Measurements from ENCODE around the gene XKRX. TPM values are rescaled to one million over a fixed set of nuclear protein-coding genes. Genes with fewer than 3 reads are reported as not detected.

Gene XKRX
- total RNA-seq, 1 experiment from 2014 or later = not detected

- H3K4me3 ChIP-seq (ENCODE audit: low read depth, low read length, poor library complexity, severe bottlenecking) = no peak overlapping the region
Measured at GRCh38 chrX:100973411-100973810, 44.7 kb upstream of the XKRX start.

GRCh38 chrX:100969936-100970335, 41.2 kb upstream of the XKRX start:
- POLR2A ChIA-PET (ENCODE audit: low non-redundant PET) = no interaction called here
- H3K27me3 ChIP-seq (replicated peaks; ENCODE audit: insufficient read depth, low read depth, low read length, poor library complexity) = no peaks in the 10 kb centered on the region

More at GRCh38 chrX:100973411-100973810, 44.7 kb upstream of the XKRX start:
- intact Hi-C loops (cut with micrococcal nuclease; ENCODE audit: unreplicated experiment) = no loop called here
- H3K36me3 ChIP-seq (ENCODE audit: insufficient read depth, low read length, poor library complexity, severe bottlenecking) = no peaks in the 10 kb centered on the region
- POLR2A ChIA-PET (ENCODE audit: low non-redundant PET) = no interaction called here
- no peak overlapping the region for H3K27ac ChIP-seq (ENCODE audit: low read depth, low read length, poor library complexity, severe bottlenecking)
- no peaks in the 10 kb centered on the region for H3K9me3 ChIP-seq (ENCODE audit: low read depth, low read length, poor library complexity, severe bottlenecking)
- no peaks in the 10 kb centered on the region for H3K27me3 ChIP-seq (replicated peaks; ENCODE audit: insufficient read depth, low read depth, low read length, poor library complexity)
- no peak for DNase-seq (ENCODE audit: low spot score)
- CTCF ChIA-PET = no interaction called here
- TF ChIP-seq EZH2 (IDR thresholded peaks at IDR 0.05; ENCODE audit: borderline replicate concordance, low read depth, low read length, poor library complexity, severe bottlenecking) (no peak), CTCF (conservative IDR thresholded peaks at IDR 0.05; ENCODE audit: low read depth, low read length) (no peak)
- H3K4me1 ChIP-seq (ENCODE audit: insufficient read depth, low read length, poor library complexity, severe bottlenecking) = no peaks in the 10 kb centered on the region
- no TSS peak for BruUV-seq (replicated peaks)

GRCh38 chrX:100969408-100969807, 40.7 kb upstream of the XKRX start, which contains the start of gene ARL13A:
Gene ARL13A, plus strand, starts transcription at chrX:100969708. Its CDS starts 3,982 bp downstream, at chrX:100973690.
- no peaks in the 10 kb centered on the region for H3K36me3 ChIP-seq (ENCODE audit: insufficient read depth, low read length, poor library complexity, severe bottlenecking)
- no peak within 1 kb of the TSS for H3K4me3 ChIP-seq (ENCODE audit: low read depth, low read length, poor library complexity, severe bottlenecking)
- no peak for TF ChIP-seq EZH2 (IDR thresholded peaks at IDR 0.05; ENCODE audit: borderline replicate concordance, low read depth, low read length, poor library complexity, severe bottlenecking)
- no peak for TF ChIP-seq CTCF (conservative IDR thresholded peaks at IDR 0.05; ENCODE audit: low read depth, low read length)
- H3K27me3 ChIP-seq (replicated peaks; ENCODE audit: insufficient read depth, low read depth, low read length, poor library complexity) = no peaks in the 10 kb centered on the region
- ChIA-PET POLR2A (ENCODE audit: low non-redundant PET) (no interaction called here), CTCF (no interaction called here)
- DNase-seq (ENCODE audit: low spot score) = no peak
- H3K4me1 ChIP-seq (ENCODE audit: insufficient read depth, low read length, poor library complexity, severe bottlenecking) = no peaks in the 10 kb centered on the region
- H3K27ac ChIP-seq (ENCODE audit: low read depth, low read length, poor library complexity, severe bottlenecking) = no peak within 1 kb of the TSS
- no peaks in the 10 kb centered on the region for H3K9me3 ChIP-seq (ENCODE audit: low read depth, low read length, poor library complexity, severe bottlenecking)
- intact Hi-C loops (cut with micrococcal nuclease; ENCODE audit: unreplicated experiment) = no loop called here
- BruUV-seq (replicated peaks) = no TSS peak

More at GRCh38 chrX:100969936-100970335, 41.2 kb upstream of the XKRX start:
- Histone ChIP-seq H3K4me3 (ENCODE audit: low read depth, low read length, poor library complexity, severe bottlenecking) (no peak overlapping the region), H3K36me3 (ENCODE audit: insufficient read depth, low read length, poor library complexity, severe bottlenecking) (no peaks in the 10 kb centered on the region), H3K9me3 (ENCODE audit: low read depth, low read length, poor library complexity, severe bottlenecking) (no peaks in the 10 kb centered on the region), H3K27ac (ENCODE audit: low read depth, low read length, poor library complexity, severe bottlenecking) (no peak overlapping the region), H3K4me1 (ENCODE audit: insufficient read depth, low read length, poor library complexity, severe bottlenecking) (no peaks in the 10 kb centered on the region)
- no peak for DNase-seq (ENCODE audit: low spot score)
- BruUV-seq (replicated peaks) = no TSS peak
- CTCF ChIA-PET = no interaction called here
- intact Hi-C loops (cut with micrococcal nuclease; ENCODE audit: unreplicated experiment) = no loop called here
- TF ChIP-seq EZH2 (IDR thresholded peaks at IDR 0.05; ENCODE audit: borderline replicate concordance, low read depth, low read length, poor library complexity, severe bottlenecking) (no peak), CTCF (conservative IDR thresholded peaks at IDR 0.05; ENCODE audit: low read depth, low read length) (no peak)
